Neural crest cell (in vitro differentiated cells): Measurements from ENCODE around the gene EGFLAM. TPM values are rescaled to one million over a fixed set of nuclear protein-coding genes. Genes with fewer than 3 reads are reported as not detected.
"Not testable (repeated sequence)": the region's sequence is repeated elsewhere in the genome, so short reads cannot be mapped to it uniquely, and the experiment has no call there.

Source experiments
- DNase-seq: peaks from one replicate; pipeline ENCODE4 v3.0.0; 2021; ENCODE audit warnings: low read depth, mixed read lengths, low spot score
- H3K27ac Mint-ChIP-seq: one replicate; pipeline ENCODE4 v1.8.0; 2021; ENCODE audit warnings: mild to moderate bottlenecking, mixed read lengths; ENCODE audit not compliant: unreplicated experiment
- H3K27me3 Mint-ChIP-seq: 2 replicates; pipeline ENCODE4 v1.8.0; 2021; ENCODE audit warnings: low read depth, mild to moderate bottlenecking, mixed read lengths
- H3K36me3 Mint-ChIP-seq: 2 replicates; pipeline ENCODE4 v1.8.0; 2021; ENCODE audit warnings: low read depth, mild to moderate bottlenecking, mixed read lengths
- H3K4me1 Mint-ChIP-seq: 2 replicates; pipeline ENCODE4 v1.8.0; 2021; ENCODE audit warnings: mixed read lengths
- H3K4me3 Mint-ChIP-seq: one replicate; pipeline ENCODE4 v1.8.0; 2021; ENCODE audit warnings: mild to moderate bottlenecking, mixed read lengths
- H3K9me3 Mint-ChIP-seq: 2 replicates; pipeline ENCODE4 v1.8.0; 2021; ENCODE audit warnings: mixed read lengths
- CTCF ChIP-seq: fragments of 200-600 bp; sonication (generic); conservative IDR thresholded peaks from 2 replicates; pipeline ENCODE4 v1.5.0; 2021; ENCODE audit warnings: antibody characterized with exemption, mild to moderate bottlenecking
- total RNA-seq: library from RNA; stranded (reverse); gene quantifications from 2 replicates; pipeline ENCODE4 v1.2.1, GENCODE V29; 2021

Gene EGFLAM
- total RNA-seq, 1 donor from 2014 or later = 9.1 TPM

GRCh38 chr5:38414348-38414747 is 156.0 kb downstream of the EGFLAM start:
- Mint-ChIP-seq H3K9me3 (no peaks in the 10 kb centered on the region), H3K27me3 (no peaks in the 10 kb centered on the region), H3K36me3 (no peaks in the 10 kb centered on the region), H3K27ac (no peak overlapping the region), H3K4me1 (no peaks in the 10 kb centered on the region), H3K4me3 (no peak overlapping the region)
- DNase-seq = no peak
- no peak for TF ChIP-seq CTCF

GRCh38 chr5:38415772-38416171 is 157.4 kb downstream of the EGFLAM start:
- not testable (repeated sequence) for H3K36me3 Mint-ChIP-seq, H3K9me3 Mint-ChIP-seq, H3K4me3 Mint-ChIP-seq, H3K4me1 Mint-ChIP-seq, H3K27ac Mint-ChIP-seq, H3K27me3 Mint-ChIP-seq, DNase-seq

- Mint-ChIP-seq H3K27ac (no peak overlapping the region), H3K27me3 (no peaks in the 10 kb centered on the region), H3K9me3 (no peaks in the 10 kb centered on the region), H3K4me1 (no peaks in the 10 kb centered on the region), H3K36me3 (no peaks in the 10 kb centered on the region), H3K4me3 (no peak overlapping the region)
- no peak for TF ChIP-seq CTCF
- DNase-seq = no peak
Observed at GRCh38 chr5:38417658-38418017, 159.3 kb downstream of the EGFLAM start.

GRCh38 chr5:38420246-38420645 is 161.9 kb downstream of the EGFLAM start:
- Mint-ChIP-seq H3K4me3 (no peak overlapping the region), H3K27me3 (no peaks in the 10 kb centered on the region), H3K36me3 (no peaks in the 10 kb centered on the region), H3K27ac (no peak overlapping the region), H3K4me1 (peaks cover 3% of the 10 kb centered on the region), H3K9me3 (no peaks in the 10 kb centered on the region)
- no peak for DNase-seq
- TF ChIP-seq CTCF = no peak

- H3K36me3 Mint-ChIP-seq = no peaks in the 10 kb centered on the region
- no peak overlapping the region for H3K27ac Mint-ChIP-seq
- TF ChIP-seq CTCF = peak; percentile 77
- H3K27me3 Mint-ChIP-seq = no peaks in the 10 kb centered on the region
- H3K9me3 Mint-ChIP-seq = no peaks in the 10 kb centered on the region
- peaks cover 3% of the 10 kb centered on the region for H3K4me1 Mint-ChIP-seq
- no peak overlapping the region for H3K4me3 Mint-ChIP-seq
- DNase-seq = peak; percentile 59
Observed at GRCh38 chr5:38420691-38421390, 162.5 kb downstream of the EGFLAM start.

GRCh38 chr5:38422622-38423021 is 164.3 kb downstream of the EGFLAM start:
- no peak for TF ChIP-seq CTCF
- Mint-ChIP-seq H3K36me3 (no peaks in the 10 kb centered on the region), H3K4me3 (no peak overlapping the region), H3K4me1 (peaks cover 3% of the 10 kb centered on the region), H3K27me3 (no peaks in the 10 kb centered on the region), H3K9me3 (no peaks in the 10 kb centered on the region), H3K27ac (no peak overlapping the region)
- DNase-seq = no peak
